Measurements from ENCODE around the gene TANGO6. TPM values are rescaled to one million over a fixed set of nuclear protein-coding genes. Genes with fewer than 3 reads are reported as not detected.

Gene TANGO6
- total RNA-seq, 1 donor = 38.0 TPM

GRCh38 chr16:68972720-68973119, 129.4 kb downstream of the TANGO6 start:
- Histone ChIP-seq H3K36me3 (ENCODE audit: insufficient read depth, low read length) (peaks cover 21% of the 10 kb centered on the region), H4K20me1 (ENCODE audit: insufficient read depth, low read length) (no peaks in the 10 kb centered on the region), H3K4me2 (ENCODE audit: insufficient read depth, low read length) (no peak overlapping the region), H2AFZ (ENCODE audit: low read length) (no peak overlapping the region), H3K9me3 (ENCODE audit: low read depth, low read length) (no peaks in the 10 kb centered on the region), H3K27me3 (ENCODE audit: insufficient read depth, low read length) (no peaks in the 10 kb centered on the region), H3K4me3 (ENCODE audit: insufficient read depth, low read length) (no peak overlapping the region), H3K27ac (ENCODE audit: low read depth, low read length) (no peak overlapping the region), H3K4me1 (ENCODE audit: insufficient read depth, low read length) (no peaks in the 10 kb centered on the region), H3K79me2 (ENCODE audit: insufficient read depth, low read length) (no peaks in the 10 kb centered on the region)
- peak; percentile 54 for TF ChIP-seq CTCF (IDR thresholded peaks at IDR 0.05; ENCODE audit: extremely low read depth, low read depth, low read length)
- DNase-seq (ENCODE audit: insufficient read length, low spot score, missing footprints) = peak; percentile 73

- H3K4me3 ChIP-seq (ENCODE audit: insufficient read depth, low read length) = no peak overlapping the region
- no peaks in the 10 kb centered on the region for H4K20me1 ChIP-seq (ENCODE audit: insufficient read depth, low read length)
- DNase-seq (ENCODE audit: insufficient read length, low spot score, missing footprints) = no peak
- no peak overlapping the region for H2AFZ ChIP-seq (ENCODE audit: low read length)
- no peaks in the 10 kb centered on the region for H3K79me2 ChIP-seq (ENCODE audit: insufficient read depth, low read length)
- no peaks in the 10 kb centered on the region for H3K9me3 ChIP-seq (ENCODE audit: low read depth, low read length)
- H3K36me3 ChIP-seq (ENCODE audit: insufficient read depth, low read length) = peaks cover 21% of the 10 kb centered on the region
- no peaks in the 10 kb centered on the region for H3K27me3 ChIP-seq (ENCODE audit: insufficient read depth, low read length)
- no peaks in the 10 kb centered on the region for H3K4me1 ChIP-seq (ENCODE audit: insufficient read depth, low read length)
- H3K4me2 ChIP-seq (ENCODE audit: insufficient read depth, low read length) = no peak overlapping the region
- TF ChIP-seq CTCF (IDR thresholded peaks at IDR 0.05; ENCODE audit: extremely low read depth, low read depth, low read length) = no peak
- H3K27ac ChIP-seq (ENCODE audit: low read depth, low read length) = no peak overlapping the region
Observed at GRCh38 chr16:68973611-68974120, 130.3 kb downstream of the TANGO6 start.

- TF ChIP-seq CTCF (IDR thresholded peaks at IDR 0.05; ENCODE audit: extremely low read depth, low read depth, low read length) = no peak
- no peak for DNase-seq (ENCODE audit: insufficient read length, low spot score, missing footprints)
- H2AFZ ChIP-seq (ENCODE audit: low read length) = no peak overlapping the region
- H4K20me1 ChIP-seq (ENCODE audit: insufficient read depth, low read length) = no peaks in the 10 kb centered on the region
- H3K79me2 ChIP-seq (ENCODE audit: insufficient read depth, low read length) = no peaks in the 10 kb centered on the region
- H3K36me3 ChIP-seq (ENCODE audit: insufficient read depth, low read length) = peaks cover 21% of the 10 kb centered on the region
- no peaks in the 10 kb centered on the region for H3K9me3 ChIP-seq (ENCODE audit: low read depth, low read length)
- no peak overlapping the region for H3K4me3 ChIP-seq (ENCODE audit: insufficient read depth, low read length)
- no peak overlapping the region for H3K4me2 ChIP-seq (ENCODE audit: insufficient read depth, low read length)
- no peaks in the 10 kb centered on the region for H3K4me1 ChIP-seq (ENCODE audit: insufficient read depth, low read length)
- no peaks in the 10 kb centered on the region for H3K27me3 ChIP-seq (ENCODE audit: insufficient read depth, low read length)
- H3K27ac ChIP-seq (ENCODE audit: low read depth, low read length) = no peak overlapping the region
Observed at GRCh38 chr16:68978303-68978954, 135.1 kb downstream of the TANGO6 start.

GRCh38 chr16:68980695-68981315, 137.5 kb downstream of the TANGO6 start:
- no peak overlapping the region for H3K4me2 ChIP-seq (ENCODE audit: insufficient read depth, low read length)
- no peaks in the 10 kb centered on the region for H3K9me3 ChIP-seq (ENCODE audit: low read depth, low read length)
- peaks cover 4% of the 10 kb centered on the region for H3K4me1 ChIP-seq (ENCODE audit: insufficient read depth, low read length)
- peaks cover 3% of the 10 kb centered on the region for H3K36me3 ChIP-seq (ENCODE audit: insufficient read depth, low read length)
- H2AFZ ChIP-seq (ENCODE audit: low read length) = no peak overlapping the region
- no peak overlapping the region for H3K27ac ChIP-seq (ENCODE audit: low read depth, low read length)
- no peaks in the 10 kb centered on the region for H3K79me2 ChIP-seq (ENCODE audit: insufficient read depth, low read length)
- no peak for TF ChIP-seq CTCF (IDR thresholded peaks at IDR 0.05; ENCODE audit: extremely low read depth, low read depth, low read length)
- DNase-seq (ENCODE audit: insufficient read length, low spot score, missing footprints) = no peak
- H3K4me3 ChIP-seq (ENCODE audit: insufficient read depth, low read length) = no peak overlapping the region
- no peaks in the 10 kb centered on the region for H4K20me1 ChIP-seq (ENCODE audit: insufficient read depth, low read length)
- H3K27me3 ChIP-seq (ENCODE audit: insufficient read depth, low read length) = no peaks in the 10 kb centered on the region

All from osteoblast (primary cell).